ENCODE data around the gene PTCH1.

DNA sequence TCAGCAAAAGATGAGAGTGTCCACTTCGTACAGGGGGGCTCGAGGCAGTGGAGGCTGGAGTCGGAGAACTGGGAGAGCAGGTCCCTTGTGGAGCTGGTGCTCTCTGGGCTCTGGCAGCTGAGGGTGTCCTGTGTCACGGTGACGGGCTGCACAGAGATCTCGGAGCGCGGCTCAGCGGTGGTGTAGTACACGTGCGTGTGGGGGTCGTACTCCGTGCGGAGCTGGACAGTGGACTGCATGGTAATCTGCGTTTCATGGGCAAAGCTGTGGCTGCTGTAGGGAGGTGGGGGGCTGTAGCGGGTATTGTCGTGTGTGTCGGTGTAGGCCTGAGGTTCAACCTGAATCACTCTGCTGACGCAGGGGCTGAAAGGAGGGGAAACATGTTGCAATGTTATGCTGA lies 48.0 kb downstream of the PTCH1 start:
- TF ChIP-seq, protein P1, sequence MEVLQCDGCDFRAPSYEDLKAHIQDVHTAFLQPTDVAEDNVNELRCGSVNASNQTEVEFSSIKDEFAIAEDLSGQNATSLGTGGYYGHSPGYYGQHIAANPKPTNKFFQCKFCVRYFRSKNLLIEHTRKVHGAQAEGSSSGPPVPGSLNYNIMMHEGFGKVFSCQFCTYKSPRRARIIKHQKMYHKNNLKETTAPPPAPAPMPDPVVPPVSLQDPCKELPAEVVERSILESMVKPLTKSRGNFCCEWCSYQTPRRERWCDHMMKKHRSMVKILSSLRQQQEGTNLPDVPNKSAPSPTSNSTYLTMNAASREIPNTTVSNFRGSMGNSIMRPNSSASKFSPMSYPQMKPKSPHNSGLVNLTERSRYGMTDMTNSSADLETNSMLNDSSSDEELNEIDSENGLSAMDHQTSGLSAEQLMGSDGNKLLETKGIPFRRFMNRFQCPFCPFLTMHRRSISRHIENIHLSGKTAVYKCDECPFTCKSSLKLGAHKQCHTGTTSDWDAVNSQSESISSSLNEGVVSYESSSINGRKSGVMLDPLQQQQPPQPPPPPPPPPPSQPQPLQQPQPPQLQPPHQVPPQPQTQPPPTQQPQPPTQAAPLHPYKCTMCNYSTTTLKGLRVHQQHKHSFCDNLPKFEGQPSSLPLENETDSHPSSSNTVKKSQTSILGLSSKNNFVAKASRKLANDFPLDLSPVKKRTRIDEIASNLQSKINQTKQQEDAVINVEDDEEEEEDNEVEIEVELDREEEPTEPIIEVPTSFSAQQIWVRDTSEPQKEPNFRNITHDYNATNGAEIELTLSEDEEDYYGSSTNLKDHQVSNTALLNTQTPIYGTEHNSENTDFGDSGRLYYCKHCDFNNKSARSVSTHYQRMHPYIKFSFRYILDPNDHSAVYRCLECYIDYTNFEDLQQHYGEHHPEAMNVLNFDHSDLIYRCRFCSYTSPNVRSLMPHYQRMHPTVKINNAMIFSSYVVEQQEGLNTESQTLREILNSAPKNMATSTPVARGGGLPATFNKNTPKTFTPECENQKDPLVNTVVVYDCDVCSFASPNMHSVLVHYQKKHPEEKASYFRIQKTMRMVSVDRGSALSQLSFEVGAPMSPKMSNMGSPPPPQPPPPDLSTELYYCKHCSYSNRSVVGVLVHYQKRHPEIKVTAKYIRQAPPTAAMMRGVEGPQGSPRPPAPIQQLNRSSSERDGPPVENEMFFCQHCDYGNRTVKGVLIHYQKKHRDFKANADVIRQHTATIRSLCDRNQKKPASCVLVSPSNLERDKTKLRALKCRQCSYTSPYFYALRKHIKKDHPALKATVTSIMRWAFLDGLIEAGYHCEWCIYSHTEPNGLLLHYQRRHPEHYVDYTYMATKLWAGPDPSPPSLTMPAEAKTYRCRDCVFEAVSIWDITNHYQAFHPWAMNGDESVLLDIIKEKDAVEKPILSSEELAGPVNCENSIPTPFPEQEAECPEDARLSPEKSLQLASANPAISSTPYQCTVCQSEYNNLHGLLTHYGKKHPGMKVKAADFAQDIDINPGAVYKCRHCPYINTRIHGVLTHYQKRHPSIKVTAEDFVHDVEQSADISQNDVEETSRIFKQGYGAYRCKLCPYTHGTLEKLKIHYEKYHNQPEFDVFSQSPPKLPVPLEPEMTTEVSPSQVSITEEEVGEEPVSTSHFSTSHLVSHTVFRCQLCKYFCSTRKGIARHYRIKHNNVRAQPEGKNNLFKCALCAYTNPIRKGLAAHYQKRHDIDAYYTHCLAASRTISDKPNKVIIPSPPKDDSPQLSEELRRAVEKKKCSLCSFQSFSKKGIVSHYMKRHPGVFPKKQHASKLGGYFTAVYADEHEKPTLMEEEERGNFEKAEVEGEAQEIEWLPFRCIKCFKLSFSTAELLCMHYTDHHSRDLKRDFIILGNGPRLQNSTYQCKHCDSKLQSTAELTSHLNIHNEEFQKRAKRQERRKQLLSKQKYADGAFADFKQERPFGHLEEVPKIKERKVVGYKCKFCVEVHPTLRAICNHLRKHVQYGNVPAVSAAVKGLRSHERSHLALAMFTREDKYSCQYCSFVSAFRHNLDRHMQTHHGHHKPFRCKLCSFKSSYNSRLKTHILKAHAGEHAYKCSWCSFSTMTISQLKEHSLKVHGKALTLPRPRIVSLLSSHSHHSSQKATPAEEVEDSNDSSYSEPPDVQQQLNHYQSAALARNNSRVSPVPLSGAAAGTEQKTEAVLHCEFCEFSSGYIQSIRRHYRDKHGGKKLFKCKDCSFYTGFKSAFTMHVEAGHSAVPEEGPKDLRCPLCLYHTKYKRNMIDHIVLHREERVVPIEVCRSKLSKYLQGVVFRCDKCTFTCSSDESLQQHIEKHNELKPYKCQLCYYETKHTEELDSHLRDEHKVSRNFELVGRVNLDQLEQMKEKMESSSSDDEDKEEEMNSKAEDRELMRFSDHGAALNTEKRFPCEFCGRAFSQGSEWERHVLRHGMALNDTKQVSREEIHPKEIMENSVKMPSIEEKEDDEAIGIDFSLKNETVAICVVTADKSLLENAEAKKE (CRISPR knock-in tag; IDR thresholded peaks at IDR 0.05): no peak
- TF ChIP-seq CTCF (conservative IDR thresholded peaks at IDR 0.05; ENCODE audit: low read depth in 2 of 2): no peak
- no peak for TF ChIP-seq ZNF114 (CRISPR knock-in tag; IDR thresholded peaks at IDR 0.05)
- TF ChIP-seq EZH2phosphoT487 (IDR thresholded peaks at IDR 0.05; ENCODE audit: unreplicated experiment): no peak
- TF ChIP-seq REST (IDR thresholded peaks at IDR 0.05; ENCODE audit: unreplicated experiment): no peak
- no peak for TF ChIP-seq EZH2 (IDR thresholded peaks at IDR 0.05; ENCODE audit: low read depth, unreplicated experiment)
- no peak for TF ChIP-seq POLR2AphosphoS5 (IDR thresholded peaks at IDR 0.05; ENCODE audit: low read depth)

Measured in GM23338 (cell line).